Measurements from ENCODE around the gene ARSI.

DNA sequence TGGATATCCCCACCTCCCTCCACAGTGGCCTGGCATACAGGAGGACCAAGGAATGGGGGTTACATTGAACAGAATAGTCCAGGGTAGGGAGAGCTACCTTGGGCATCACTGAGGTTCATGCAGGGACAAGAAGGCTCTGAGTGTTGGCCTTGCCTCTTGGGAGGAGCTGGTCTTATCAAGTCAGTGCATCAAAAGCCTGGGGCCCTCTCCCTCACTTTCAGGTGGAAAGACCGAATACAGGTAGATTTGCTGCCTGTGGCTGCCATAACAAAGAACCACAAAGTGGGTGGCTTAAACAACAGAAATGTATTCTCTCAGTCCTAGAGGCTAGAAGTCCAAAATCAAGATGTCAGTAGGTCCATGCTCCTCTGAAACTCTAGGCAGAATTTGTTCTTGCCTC, 18.5 kb upstream of the ARSI start:
- TF ChIP-seq, protein P1, sequence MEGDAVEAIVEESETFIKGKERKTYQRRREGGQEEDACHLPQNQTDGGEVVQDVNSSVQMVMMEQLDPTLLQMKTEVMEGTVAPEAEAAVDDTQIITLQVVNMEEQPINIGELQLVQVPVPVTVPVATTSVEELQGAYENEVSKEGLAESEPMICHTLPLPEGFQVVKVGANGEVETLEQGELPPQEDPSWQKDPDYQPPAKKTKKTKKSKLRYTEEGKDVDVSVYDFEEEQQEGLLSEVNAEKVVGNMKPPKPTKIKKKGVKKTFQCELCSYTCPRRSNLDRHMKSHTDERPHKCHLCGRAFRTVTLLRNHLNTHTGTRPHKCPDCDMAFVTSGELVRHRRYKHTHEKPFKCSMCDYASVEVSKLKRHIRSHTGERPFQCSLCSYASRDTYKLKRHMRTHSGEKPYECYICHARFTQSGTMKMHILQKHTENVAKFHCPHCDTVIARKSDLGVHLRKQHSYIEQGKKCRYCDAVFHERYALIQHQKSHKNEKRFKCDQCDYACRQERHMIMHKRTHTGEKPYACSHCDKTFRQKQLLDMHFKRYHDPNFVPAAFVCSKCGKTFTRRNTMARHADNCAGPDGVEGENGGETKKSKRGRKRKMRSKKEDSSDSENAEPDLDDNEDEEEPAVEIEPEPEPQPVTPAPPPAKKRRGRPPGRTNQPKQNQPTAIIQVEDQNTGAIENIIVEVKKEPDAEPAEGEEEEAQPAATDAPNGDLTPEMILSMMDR (conservative IDR thresholded peaks at IDR 0.05 in 1 of 2, IDR thresholded peaks at IDR 0.05 in 1 of 2; ENCODE audit: extremely low read depth in 1 of 2, insufficient read depth in 1 of 2, low read depth in 1 of 2, low read length in 2 of 2): no peak
- TF ChIP-seq EZH2 (IDR thresholded peaks at IDR 0.05; ENCODE audit: borderline replicate concordance, low read length): no peak

Measured in mammary epithelial cell (primary cell).